Lower leg skin (tissue), 3 donors: Measurements from ENCODE around the gene FAM25C.
"Not testable (repeated sequence)": the region's sequence is repeated elsewhere in the genome, so short reads cannot be mapped to it uniquely, and the experiment has no call there.

Source experiments
- POLR2A ChIP-seq, 2 donors: fragments of 450-650 bp; IDR thresholded peaks; one replicate each; pipeline ENCODE4 v1.6.1; 2016 to 2017; ENCODE audit warnings: antibody characterized with exemption in 2 of 2, mild to moderate bottlenecking in 1 of 2, moderate library complexity in 1 of 2
- TF ChIP-seq, protein P1 (sequence below), 3 donors: fragments of 450-650 bp; IDR thresholded peaks; one replicate each; pipeline ENCODE4 v1.5.1; 2016; ENCODE audit warnings: antibody characterized with exemption in 3 of 3, mild to moderate bottlenecking in 3 of 3, moderate library complexity in 2 of 3

GRCh38 chr10:47990097-47990496 is 9.5 kb downstream of the FAM25C start:
- TF ChIP-seq, protein P1, sequence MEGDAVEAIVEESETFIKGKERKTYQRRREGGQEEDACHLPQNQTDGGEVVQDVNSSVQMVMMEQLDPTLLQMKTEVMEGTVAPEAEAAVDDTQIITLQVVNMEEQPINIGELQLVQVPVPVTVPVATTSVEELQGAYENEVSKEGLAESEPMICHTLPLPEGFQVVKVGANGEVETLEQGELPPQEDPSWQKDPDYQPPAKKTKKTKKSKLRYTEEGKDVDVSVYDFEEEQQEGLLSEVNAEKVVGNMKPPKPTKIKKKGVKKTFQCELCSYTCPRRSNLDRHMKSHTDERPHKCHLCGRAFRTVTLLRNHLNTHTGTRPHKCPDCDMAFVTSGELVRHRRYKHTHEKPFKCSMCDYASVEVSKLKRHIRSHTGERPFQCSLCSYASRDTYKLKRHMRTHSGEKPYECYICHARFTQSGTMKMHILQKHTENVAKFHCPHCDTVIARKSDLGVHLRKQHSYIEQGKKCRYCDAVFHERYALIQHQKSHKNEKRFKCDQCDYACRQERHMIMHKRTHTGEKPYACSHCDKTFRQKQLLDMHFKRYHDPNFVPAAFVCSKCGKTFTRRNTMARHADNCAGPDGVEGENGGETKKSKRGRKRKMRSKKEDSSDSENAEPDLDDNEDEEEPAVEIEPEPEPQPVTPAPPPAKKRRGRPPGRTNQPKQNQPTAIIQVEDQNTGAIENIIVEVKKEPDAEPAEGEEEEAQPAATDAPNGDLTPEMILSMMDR (IDR thresholded peaks at IDR 0.05): not testable (repeated sequence)
- not testable (repeated sequence) for TF ChIP-seq POLR2A (IDR thresholded peaks at IDR 0.05)
